ENCODE results near the gene ELMO3. TPM values are rescaled to one million over a fixed set of nuclear protein-coding genes. Genes with fewer than 3 reads are reported as not detected.

The ELMO3 gene
- polyA plus RNA-seq, 1 donor from 2014 or later, result 2.2 TPM

DNA sequence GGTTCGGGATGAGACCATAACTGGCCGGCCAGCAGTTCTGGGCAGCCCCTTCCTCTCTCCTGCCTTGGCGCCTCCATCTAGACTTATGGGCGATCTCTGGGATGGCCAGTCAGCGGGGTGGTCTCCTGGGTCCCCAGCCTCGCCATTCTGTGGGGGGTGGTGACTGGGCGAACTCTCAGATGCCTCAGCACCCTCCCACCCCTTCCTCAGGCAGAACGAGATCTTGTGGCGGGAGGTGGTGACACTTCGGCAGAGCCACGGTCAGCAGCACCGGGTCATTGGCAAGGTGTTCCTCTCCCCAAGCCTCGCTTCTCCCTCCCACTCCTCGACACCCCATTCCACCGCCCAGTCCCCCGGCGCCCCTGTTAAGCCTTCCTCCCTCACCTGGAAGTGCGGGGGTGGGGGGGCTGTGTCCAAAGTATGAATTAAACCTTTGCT, 32.8 kb upstream of the ELMO3 start:
- peaks cover 99% of the 10 kb centered on the region for H3K27me3 ChIP-seq (ENCODE audit: insufficient read depth, low read depth, low read length)
- H4K20me1 ChIP-seq (ENCODE audit: insufficient read depth), result no peaks in the 10 kb centered on the region
- H3K4me3 ChIP-seq (ENCODE audit: low read length), result no peak overlapping the region
- H3K36me3 ChIP-seq (ENCODE audit: insufficient read depth, low read length), result no peaks in the 10 kb centered on the region
- H3K4me2 ChIP-seq (ENCODE audit: low read length), result no peak overlapping the region
- H3K27ac ChIP-seq (ENCODE audit: low read length), result no peak overlapping the region
- no peak for TF ChIP-seq TAF1 (IDR thresholded peaks at IDR 0.05; ENCODE audit: low read depth)
- no peak overlapping the region for H3K9ac ChIP-seq (ENCODE audit: low read length)
- no peaks in the 10 kb centered on the region for H3F3A ChIP-seq (ENCODE audit: insufficient read depth, low read length, poor library complexity, severe bottlenecking)
- H3K79me2 ChIP-seq (replicated peaks; ENCODE audit: insufficient read depth, low read length), result no peaks in the 10 kb centered on the region
- no peaks in the 10 kb centered on the region for H3K9me3 ChIP-seq (ENCODE audit: low read length)
- no peak overlapping the region for H2AFZ ChIP-seq (ENCODE audit: low read depth, low read length)
- no peaks in the 10 kb centered on the region for H3K9me2 ChIP-seq (ENCODE audit: insufficient read depth, low read length)

DNA sequence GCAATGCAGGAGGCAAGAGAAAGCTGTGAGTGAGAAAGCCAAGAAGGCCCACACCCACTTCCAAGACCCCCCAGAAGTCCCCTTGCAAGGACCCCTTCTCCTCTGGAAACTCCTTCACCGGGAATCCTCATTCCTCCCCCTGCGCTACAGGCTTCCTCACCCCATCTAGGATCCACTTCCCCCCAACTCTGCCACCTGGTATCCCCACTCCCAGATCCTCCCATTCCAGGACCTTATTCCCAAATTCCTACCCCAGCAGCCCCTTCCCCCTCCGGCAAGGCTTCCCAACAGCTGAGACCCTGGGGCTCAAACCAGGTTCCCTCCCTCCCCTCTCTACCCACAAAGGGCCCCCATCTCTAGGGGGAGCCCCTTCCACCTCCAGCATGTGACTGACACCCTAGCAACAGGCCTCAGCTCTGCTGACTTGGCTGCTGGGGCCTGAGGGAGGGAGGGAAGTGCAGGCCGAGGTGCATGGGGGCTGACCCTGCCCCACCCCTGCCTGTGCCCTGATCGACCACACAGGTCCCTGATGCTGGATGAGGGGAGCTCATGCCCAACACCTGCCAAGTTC, 32.2 kb upstream of the ELMO3 start:
- no peak for TF ChIP-seq SMC3 (conservative IDR thresholded peaks at IDR 0.05; ENCODE audit: poor library complexity)
- no peak for TF ChIP-seq POLR2AphosphoS5 (IDR thresholded peaks at IDR 0.05)
- TF ChIP-seq EZH2 (IDR thresholded peaks at IDR 0.05; ENCODE audit: borderline replicate concordance, insufficient read depth, low read length, poor library complexity, severe bottlenecking), result no peak
- TF ChIP-seq EP300 (conservative IDR thresholded peaks at IDR 0.05; ENCODE audit: poor library complexity, severe bottlenecking), result no peak
- TF ChIP-seq MXI1 (conservative IDR thresholded peaks at IDR 0.05; ENCODE audit: poor library complexity, severe bottlenecking), result no peak
- TF ChIP-seq TAF1 (IDR thresholded peaks at IDR 0.05; ENCODE audit: low read depth), result no peak
- no peak for TF ChIP-seq RAD21 (conservative IDR thresholded peaks at IDR 0.05)
- TF ChIP-seq, protein P1, sequence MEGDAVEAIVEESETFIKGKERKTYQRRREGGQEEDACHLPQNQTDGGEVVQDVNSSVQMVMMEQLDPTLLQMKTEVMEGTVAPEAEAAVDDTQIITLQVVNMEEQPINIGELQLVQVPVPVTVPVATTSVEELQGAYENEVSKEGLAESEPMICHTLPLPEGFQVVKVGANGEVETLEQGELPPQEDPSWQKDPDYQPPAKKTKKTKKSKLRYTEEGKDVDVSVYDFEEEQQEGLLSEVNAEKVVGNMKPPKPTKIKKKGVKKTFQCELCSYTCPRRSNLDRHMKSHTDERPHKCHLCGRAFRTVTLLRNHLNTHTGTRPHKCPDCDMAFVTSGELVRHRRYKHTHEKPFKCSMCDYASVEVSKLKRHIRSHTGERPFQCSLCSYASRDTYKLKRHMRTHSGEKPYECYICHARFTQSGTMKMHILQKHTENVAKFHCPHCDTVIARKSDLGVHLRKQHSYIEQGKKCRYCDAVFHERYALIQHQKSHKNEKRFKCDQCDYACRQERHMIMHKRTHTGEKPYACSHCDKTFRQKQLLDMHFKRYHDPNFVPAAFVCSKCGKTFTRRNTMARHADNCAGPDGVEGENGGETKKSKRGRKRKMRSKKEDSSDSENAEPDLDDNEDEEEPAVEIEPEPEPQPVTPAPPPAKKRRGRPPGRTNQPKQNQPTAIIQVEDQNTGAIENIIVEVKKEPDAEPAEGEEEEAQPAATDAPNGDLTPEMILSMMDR (IDR thresholded peaks at IDR 0.05; ENCODE audit: poor library complexity, severe bottlenecking), result no peak
- TF ChIP-seq, protein P2, sequence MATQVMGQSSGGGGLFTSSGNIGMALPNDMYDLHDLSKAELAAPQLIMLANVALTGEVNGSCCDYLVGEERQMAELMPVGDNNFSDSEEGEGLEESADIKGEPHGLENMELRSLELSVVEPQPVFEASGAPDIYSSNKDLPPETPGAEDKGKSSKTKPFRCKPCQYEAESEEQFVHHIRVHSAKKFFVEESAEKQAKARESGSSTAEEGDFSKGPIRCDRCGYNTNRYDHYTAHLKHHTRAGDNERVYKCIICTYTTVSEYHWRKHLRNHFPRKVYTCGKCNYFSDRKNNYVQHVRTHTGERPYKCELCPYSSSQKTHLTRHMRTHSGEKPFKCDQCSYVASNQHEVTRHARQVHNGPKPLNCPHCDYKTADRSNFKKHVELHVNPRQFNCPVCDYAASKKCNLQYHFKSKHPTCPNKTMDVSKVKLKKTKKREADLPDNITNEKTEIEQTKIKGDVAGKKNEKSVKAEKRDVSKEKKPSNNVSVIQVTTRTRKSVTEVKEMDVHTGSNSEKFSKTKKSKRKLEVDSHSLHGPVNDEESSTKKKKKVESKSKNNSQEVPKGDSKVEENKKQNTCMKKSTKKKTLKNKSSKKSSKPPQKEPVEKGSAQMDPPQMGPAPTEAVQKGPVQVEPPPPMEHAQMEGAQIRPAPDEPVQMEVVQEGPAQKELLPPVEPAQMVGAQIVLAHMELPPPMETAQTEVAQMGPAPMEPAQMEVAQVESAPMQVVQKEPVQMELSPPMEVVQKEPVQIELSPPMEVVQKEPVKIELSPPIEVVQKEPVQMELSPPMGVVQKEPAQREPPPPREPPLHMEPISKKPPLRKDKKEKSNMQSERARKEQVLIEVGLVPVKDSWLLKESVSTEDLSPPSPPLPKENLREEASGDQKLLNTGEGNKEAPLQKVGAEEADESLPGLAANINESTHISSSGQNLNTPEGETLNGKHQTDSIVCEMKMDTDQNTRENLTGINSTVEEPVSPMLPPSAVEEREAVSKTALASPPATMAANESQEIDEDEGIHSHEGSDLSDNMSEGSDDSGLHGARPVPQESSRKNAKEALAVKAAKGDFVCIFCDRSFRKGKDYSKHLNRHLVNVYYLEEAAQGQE (IDR thresholded peaks at IDR 0.05; ENCODE audit: borderline replicate concordance), result no peak
- no peaks in the 10 kb centered on the region for H3K9me2 ChIP-seq (ENCODE audit: insufficient read depth, low read length)
- H3K4me3 ChIP-seq (ENCODE audit: low read length), result no peak overlapping the region
- no peak overlapping the region for H3K9ac ChIP-seq (ENCODE audit: low read length)
- no peak overlapping the region for H2AFZ ChIP-seq (ENCODE audit: low read depth, low read length)
- peaks cover 99% of the 10 kb centered on the region for H3K27me3 ChIP-seq (ENCODE audit: insufficient read depth, low read depth, low read length)
- no peaks in the 10 kb centered on the region for H3F3A ChIP-seq (ENCODE audit: insufficient read depth, low read length, poor library complexity, severe bottlenecking)
- H3K27ac ChIP-seq (ENCODE audit: low read length), result no peak overlapping the region
- H3K79me2 ChIP-seq (replicated peaks; ENCODE audit: insufficient read depth, low read length), result no peaks in the 10 kb centered on the region
- H3K4me2 ChIP-seq (ENCODE audit: low read length), result no peak overlapping the region
- H3K9me3 ChIP-seq (ENCODE audit: low read length), result no peaks in the 10 kb centered on the region
- no peaks in the 10 kb centered on the region for H3K36me3 ChIP-seq (ENCODE audit: insufficient read depth, low read length)
- H4K20me1 ChIP-seq (ENCODE audit: insufficient read depth), result no peaks in the 10 kb centered on the region

All from neural cell (in vitro differentiated cells).